Stimulated activated CD4-positive, alpha-beta T cell treated with anti-CD3 and anti-CD28 coated beads, Interleukin-1b, Interleukin-23, amount 100 ng/mL, for 48 hours (primary cell): Measurements from ENCODE around the gene HOMEZ.
A peak's percentile ranks its signal among the peaks of the same experiment; 100 is the strongest.
"Not testable (repeated sequence)": the region's sequence is repeated elsewhere in the genome, so short reads cannot be mapped to it uniquely, and the experiment has no call there.

Experiments used
- DNase-seq: peaks from one replicate; pipeline ENCODE4 v3.0.0-alpha.2; 2020

The HOMEZ gene

DNA sequence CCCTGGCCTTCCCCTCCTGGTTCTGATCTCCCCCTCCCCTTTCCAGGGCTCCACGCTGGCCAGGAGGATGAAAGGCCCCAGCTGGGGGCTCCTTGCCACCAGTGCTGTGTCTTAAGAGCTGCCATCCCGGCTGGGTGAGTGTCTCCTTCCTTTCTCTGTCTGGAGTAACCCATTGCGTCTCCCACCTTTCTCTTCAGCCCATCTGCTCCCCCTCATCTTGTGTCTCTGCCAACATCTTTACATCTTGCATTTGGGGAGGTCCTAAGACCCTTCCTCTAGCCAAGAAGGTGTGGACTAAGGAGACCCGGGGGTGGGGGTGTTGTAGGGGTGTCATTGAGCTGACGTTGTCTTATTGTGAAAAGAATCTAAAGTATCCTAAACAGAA, 21.2 kb upstream of the HOMEZ start:
- DNase-seq, result no peak

DNA sequence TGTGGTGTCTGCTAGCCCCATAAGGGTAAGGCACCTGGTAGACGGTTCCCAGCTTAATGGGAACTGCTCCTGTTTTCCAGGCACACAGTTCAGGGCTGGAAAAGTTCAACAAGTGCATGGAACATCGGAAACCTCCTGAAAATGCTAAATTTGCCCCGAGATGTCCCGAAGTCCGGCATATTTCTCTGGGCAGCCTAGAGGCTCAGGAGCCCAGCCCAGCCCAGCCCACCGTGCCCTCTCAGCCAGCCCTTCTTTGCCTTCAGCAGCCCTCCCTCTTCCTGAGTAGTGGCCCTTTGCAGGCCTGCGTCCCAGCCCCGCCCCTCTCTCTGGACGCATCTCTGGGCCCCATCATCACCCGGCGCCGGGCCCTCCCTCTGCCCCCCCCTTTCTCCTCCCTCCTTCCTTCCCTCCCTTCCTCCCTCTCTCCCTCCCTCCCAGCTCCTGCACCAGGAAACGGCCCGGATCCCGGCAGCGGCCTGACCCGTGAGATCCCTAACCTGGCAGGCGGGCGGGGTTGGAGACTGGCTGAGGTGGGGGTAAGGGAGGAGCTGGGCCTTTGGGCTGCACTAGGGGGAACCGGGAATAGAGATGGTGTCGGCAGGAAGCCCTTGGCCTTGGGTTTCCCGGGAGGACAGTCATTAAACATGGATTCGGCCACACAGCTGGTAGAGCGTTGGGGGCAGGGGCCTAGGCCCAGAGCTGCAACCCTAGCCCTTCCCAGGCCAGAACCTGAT, 20.6 kb upstream of the HOMEZ start, which contains the start of gene BCL2L2:
Gene BCL2L2, plus strand, starts transcription at position 422 of the 734 bp plus-strand sequence. CDS start 935 bp downstream, outside the sequence.
- peak; percentile 10 for DNase-seq

DNA sequence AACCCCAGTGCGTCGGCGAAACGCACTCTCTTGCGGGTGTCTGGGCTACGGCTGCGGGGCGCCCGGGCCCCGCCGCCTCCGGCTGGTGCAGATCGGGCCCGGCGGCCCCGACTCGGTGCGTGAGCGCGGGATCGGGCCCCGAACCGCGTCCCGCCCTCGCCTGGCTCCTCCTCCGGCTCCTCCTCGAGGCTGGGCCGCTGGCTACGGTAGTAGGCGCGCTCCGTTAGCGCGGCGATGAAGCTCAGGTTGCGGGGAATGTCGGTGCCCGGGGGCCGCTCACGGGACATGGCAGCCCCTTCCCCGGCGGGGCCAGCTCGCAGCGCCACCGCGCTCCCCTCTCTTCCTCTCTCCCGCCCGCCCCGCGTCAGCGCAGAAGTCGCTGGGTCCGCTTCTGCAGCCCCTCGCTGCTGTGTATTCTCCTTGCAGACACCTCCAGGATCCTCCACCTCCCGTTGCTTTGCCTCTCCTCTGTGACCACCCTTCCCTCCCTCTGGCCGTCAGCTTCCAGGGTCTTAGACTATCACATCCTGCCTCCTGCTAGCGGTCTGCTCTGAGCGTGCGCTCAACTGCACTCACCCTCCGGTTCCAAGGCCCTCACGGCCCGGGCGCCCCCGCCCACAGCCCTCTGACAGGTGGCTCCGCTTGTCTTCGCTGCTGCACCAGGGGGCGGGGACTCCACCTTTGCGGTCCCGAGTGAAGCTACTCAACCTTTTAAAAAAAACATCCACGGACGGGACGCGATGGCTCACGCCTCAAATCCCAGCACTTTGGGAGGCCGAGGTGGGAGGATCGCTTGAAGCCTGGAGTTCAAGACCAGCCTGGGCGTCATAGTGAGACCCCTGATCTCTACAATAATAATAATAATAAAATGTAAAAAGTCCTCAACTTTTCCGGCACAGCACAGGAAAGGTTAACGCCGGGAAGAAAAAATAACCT, 16.6 kb upstream of the HOMEZ start, which contains the start of gene PPP1R3E:
Gene PPP1R3E, minus strand, starts transcription at position 570 of the 936 bp plus-strand sequence. Its CDS starts 283 bp downstream, at position 287.
- DNase-seq, result peak; percentile 90

DNA sequence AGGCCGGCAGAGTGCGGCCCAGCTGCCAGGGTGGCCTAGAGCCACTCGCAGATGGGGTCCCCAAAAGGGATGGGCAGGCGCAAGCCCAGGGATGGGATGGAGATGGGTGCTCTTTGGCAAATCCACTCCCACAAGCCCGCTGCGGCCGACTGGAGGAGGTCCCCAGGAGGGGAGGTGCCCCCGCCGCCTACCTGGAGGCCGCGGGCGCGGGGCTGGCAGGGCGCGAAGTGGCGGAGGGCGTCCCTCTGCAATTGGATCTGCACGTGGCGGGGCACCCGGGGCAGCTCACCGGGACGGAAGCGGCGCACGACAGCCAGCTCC, 16.0 kb upstream of the HOMEZ start:
- no peak for DNase-seq

DNA sequence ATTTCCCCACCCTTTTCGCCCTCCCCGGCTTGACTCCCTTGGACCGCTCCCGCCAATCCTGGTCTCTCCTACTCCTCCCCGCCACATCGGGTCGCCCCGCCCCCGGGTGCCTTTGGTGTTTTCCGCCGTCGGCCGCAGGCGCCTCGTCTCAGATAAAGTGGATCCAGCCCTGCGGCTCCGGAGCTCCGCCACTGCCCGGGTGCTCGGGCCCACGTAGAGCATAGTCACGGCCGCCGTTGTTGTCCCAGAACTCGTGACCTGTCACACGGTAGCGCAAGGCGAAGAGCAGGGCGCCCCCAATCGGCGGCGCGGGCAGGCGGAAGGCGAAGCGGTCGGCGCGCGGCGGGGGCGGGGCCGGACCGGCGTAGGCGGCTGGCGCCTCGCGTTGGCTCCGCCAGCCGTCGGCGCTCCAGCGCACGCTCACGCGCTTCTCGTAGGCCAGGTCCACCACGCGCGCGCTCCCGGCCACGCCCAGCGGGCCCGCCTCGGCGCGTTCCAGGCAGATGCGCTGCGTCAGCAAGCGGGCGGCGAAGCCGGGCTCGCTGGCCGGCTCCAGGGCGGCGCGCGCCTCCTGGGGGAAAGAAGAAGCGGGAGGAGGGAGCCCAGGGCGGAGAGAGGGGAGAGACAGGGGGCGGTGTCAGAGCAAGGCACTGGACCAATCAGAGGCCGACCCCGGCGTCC, 15.5 kb upstream of the HOMEZ start:
- peak; percentile 97 for DNase-seq

DNA sequence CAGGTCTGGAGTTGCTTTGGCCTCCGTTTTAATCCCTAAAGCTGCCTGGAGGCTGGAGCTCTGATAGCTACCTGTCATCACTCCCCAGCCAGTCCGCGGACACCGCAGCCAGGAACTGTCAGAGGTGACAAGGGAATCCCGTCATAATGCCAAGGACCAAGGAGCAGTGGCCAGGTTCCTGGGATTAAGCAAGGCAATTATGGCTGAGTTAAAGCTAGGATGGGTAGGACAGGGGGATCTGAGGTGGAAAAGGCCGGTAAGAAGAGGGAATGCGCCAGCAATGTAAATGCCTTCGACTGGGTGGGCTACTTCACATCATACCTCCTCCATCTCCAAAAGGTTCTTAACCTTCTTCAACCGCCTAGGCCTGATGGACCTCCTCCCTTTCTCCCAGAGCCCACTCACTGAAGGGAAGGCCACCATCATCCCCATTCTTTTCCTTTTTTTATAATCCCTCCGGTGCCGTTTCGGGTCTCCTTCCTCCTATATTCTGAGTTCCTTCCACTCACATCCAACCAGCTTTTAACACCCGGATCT, 14.8 kb upstream of the HOMEZ start:
- peak; percentile 15 for DNase-seq

DNA sequence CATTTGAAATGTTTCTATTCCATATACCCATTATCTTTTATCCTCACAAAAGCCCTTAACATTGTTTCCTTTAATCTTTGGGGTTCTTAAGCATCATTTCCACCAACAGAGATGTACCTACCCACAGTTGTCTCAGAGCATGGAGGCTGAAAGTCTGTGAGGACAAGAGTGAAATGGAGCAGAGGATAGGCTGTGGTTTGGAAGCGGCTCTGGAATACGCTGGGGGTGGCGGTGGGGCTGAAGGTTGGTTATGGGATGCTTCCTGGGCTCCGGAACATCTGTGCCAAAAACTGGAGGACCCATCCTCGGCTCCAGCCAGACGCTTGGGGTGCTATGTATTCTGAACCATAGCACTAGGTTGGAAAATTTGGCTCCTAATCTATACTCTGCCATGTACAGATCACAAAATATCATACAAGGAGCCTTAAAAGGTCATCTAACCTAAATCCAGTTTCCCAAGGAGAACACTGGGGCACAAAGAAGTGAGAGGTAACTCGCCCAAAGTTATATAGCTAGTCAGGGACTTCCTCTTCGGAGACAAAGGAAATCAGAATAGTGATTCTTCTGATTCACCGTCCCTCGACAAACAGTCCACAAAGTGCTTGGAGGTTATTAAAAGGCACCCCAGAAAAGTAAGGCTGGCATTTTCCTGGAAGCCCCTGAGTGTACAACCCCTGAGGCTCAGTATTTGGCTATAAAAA, 14.2 kb upstream of the HOMEZ start:
- no peak for DNase-seq

DNA sequence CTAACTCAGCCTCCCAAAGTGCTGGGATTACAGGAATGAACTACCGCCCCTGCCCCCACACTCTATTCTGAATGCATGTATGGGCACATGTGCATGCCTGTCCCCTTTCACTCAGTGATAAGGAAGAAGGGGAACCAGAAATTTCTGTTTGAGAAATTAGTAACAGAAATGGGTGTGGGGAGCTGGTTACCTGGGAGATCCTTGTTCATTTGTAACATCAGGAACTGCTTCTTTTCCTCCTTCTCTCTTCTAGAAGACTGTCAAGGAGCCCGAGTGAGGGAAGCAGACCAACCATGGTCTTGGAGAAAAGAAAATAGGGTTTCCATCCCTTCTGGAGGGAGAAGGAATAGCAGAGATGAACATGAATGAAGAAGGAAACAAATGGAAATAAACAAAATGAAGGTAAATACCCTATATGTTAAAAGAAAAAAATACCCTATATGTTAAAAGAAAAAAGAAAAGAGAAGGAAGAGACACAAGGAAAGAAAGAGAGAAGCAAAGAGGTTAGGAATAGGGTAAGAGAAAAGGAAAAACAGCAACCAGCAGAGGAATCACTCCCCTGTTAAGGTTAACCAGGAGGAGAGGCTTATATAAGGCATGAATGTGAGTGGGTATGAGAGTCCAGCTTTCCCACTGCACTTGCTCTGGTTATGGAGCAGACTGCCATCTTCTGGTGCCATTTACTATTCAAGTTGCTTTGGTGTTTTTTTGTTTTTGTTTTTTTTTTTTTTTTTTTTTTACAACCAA, 13.5 kb upstream of the HOMEZ start:
- no peak for DNase-seq

DNA sequence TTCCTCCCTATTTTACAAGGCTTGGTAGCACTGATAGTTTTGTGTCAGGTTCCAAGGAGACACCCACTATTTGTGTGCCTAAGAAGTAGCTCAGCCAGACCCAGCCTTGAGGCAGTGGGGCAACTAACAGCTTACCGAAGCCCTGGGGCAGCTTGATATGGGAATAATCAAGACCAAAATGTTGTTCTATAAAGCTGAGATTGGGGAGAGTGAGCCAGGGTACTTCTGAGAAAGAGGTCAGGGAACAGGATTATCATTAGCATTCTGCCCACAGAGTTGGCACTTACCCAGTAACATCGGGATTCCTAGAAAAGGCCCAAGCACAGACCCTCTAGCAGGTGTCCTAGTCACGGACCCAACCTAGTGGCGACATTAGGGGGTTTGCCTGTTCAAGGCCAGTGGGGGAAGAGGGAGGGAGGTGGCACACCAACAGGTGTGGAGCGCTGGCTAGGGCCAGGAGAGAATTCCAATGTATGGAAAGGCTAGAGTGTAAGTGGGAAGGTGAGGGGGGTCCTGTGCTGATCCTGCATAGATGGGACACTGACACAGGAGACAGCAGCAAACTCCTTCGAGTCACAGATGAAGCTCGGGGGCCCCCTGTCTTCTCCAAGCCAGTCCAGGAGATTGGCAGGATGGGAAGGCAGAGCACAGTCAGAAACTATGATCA, 11.8 kb upstream of the HOMEZ start:
- no peak for DNase-seq

DNA sequence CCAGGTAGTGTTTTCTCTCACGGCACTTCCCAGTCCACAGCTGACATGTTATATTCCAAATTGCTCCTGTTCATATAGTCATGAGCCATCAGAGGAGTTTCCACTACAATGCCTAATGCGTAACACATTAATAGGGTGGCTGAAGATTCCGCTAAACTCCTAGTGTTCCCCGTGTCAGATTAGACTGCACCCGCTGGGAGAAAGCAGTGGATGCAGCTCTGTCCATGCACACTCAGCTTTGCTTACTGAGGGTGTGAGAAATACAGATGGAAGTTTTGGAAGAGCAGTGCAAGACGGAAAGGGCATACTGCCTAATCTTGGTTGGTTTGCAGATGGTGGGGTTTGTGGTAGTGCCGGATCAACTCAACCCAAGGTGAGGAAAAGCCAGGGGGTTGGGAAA, 11.2 kb upstream of the HOMEZ start:
- no peak for DNase-seq

DNA sequence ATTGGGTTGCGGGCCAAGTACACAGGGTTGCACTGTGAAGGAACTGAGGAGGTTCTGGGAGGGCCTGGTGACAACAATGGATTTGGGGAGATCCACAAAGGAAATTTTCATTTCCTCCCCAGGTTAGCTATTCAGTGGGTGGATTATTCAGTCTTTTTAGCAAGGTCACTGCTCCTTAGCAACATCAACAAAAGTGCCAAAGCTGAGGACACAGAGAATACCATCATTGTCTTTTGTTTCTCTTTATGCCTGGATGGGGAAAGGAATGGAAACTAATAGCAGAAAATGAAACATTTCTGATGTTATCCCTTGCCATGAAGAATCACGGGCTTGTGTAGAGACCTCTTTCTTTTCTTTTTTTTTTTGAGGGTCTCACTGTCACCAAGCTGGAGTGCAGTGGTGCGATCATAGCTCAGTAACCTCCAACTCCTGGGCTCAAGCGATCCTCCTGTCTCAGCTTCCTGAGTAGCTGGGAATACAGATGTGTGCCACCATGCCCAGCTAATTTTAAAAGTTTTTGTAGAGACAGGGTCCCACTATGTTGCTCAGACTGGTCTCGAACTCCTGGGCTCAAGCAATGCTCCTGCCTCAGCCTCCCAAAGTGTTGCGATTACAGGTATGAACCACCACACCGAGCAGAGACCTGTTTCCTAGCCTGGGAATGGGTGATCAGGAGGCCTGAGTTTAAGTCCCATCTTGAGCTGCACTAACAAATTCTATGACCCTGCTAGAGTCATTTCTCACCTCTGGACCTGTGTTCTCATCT, 10.3 kb upstream of the HOMEZ start:
- no peak for DNase-seq

DNA sequence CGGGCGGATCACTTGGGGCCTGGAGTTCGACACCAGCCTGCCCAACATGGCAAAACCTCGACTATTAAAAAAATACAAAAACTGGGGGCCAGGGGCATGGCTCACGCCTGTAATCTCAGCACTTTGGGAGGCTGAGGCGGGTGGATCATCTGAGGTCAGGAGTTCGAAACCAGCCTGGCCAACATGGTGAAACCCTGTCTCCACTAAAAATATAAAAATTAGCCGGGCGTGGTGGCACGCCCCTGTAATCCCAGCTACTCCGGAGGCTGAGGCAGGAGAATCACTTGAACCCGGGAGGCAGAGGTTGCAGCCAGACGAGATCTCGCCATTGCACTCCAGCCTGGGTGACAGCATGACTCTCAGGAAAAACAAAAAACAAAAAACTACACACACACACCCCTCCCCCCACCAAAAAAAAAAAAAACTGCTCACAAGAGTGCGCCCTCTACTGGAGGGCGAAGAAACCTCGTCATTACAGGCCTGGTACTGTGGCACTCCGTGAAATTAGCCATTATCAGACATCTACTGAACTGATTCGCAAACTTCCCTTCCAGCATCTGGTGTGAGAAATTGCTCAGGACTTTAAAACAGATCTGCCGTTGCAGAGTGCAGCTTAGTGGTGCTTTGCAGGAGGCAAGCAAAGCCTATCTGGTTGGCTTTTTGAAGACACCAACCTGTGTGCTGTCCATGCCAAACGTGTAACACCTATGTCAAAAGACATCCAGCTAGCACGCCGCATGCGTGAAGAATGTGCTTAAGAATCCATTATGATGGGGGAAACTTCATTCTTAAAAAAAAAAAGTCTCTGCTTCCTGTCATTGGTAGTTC, 9.0 kb upstream of the HOMEZ start:
- DNase-seq, result peak; percentile 37

DNA sequence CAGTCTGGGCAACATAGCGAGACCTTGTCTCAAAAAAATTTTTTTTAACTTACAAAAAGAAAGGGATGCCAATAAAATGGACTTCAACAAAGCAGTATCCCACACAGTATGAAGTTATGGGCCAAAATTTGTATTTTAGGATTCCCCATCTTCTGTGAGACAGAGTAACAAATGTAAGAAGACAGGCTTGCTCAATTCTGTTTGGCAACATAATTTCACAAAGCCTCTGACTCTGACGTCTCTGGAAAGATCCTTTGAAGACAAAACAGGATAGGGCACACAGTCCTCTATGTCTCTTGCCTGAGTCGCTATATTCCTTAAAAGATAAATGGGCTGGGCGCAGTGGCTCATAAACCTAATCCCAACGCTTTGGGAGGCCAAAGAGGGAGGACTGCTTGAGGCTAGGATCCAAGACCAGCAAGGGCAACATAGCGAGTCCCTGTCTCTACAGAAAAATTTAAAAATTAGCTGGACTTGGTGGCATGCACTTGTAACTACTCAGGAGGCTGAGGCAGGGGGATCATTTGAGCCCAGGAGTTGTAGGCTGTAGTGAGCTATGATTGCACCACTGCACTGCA, 1.1 kb upstream of the HOMEZ start:
- DNase-seq, result no peak

DNA sequence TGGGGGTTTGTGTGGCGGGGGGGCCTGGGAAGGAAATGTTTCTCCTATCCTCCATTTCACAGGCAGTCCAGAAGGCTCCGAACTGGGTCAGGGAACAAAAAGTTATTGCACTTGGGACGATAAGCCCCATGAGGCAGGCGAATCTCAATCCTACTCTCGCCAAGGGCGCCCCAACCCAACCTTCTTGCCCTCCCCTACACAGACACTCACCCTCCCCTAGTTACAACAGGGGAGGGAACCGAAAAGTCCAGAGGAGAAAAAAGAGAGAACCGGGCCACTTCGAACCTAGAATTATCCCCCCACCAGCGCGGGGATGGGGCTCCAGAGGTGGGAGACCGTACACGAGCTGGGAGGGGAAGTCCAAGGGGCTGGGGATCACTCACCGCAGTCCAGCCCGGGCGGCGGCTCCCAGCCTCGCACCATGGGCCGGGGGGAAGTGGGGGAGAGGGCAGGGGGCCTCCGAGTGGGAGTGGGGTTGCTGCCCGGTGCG, 357 bp downstream of the HOMEZ start:
- peak; percentile 5 for DNase-seq

DNA sequence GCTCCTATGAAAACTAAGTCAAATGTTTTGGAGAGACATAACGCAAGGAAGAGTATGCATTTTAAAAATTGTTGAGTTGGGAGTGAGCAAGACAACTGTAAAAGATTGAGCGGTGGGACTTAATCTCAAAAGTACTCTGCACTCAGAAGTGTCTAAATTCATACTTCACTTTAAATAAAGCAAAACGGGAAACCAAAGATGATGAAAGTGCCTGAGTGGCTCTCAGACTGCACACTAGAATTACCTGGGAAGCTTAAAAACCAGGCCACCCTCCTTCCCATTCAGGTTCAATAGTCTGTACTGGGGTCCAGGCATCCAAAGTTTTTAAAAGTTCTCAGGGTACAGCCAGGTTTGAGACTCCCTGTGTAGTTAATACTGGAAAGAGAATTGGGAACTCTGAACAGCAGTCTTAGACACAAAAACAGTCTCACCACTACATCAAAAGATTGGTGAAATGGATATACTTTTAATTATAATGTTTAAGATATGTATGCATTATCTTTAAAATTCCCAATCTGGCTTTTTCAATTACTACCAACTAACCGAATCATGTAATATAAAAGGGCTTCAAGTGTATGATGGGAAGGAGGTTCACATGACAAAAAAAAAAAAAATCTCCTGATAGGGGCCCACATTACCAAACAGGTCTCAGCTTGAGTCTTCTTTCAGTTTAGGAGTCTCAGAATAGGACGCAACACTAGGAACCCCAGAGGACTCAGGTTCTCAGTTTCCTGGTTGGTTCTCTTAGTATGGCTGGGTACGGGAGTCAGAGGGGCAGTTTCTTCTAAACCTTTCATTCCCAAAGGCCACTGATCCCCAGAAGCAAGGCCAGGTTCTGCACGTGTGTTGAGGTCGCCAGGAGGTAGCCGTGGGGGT, 1.0 kb downstream of the HOMEZ start:
- DNase-seq, result no peak

DNA sequence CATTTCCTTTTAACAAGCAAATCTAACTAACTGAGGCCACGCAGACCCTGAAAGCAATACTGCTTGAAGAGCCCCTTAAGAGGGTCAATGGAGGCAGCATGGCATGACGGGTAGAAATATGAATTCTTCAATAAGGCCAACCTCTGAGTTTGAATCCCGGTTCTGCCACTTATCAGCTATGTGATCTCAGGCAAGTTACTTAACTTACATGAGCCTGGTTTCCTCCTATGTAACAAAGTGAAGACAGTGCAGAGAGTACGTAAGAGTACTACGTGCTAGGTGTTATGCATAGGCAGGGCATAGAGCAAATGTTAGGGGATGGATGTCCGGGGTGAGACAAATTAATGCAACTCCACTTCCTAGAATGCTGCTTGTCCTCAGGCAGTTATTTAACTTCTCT, 4.7 kb downstream of the HOMEZ start:
- no peak for DNase-seq

DNA sequence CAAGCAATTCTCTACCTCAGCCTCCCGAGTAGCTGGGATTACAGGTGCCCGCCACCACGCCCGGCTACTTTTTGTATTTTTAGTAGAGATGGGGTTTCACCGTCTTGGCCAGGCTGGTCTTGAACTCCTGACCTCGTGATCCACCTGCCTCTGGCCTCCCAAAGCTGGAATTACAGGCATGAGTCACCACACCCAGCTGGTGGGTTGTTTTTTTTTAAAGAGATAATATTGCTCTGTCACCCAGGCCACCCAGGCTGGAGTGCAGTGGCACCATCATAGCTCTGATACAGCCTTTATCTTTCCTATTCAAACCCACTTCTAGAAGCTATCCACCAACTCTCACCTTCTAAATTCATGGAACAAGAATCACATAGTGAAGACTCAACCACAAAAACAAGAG, 8.0 kb downstream of the HOMEZ start:
- DNase-seq, result not testable (repeated sequence)

DNA sequence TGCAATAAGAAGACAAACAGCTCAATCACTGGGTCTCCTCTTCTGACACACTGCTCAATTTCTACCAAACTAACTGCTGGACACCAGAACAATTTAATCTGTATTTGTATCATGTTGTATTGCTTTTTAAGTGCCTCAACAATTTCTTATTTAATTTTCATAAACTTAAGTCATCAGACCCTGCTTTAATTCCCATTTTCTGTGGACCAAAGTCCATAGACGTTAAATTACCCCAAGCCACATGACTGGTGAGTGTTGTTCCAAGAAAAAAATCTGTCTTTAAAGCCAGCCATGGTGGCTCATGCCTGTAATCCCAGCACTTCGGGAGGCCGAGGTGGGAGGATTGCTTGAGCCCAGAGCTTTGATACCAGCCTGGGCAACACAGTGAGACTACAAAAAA, 8.7 kb downstream of the HOMEZ start:
- no peak for DNase-seq
